Activated CD4-positive, alpha-beta memory T cell treated with anti-CD3 and anti-CD28 coated beads, Interleukin-2, amount 10 ng/mL, durations not matched to agents 7 days and 5 days (primary cell): ENCODE measurements around the gene CBX2. TPM values are rescaled to one million over a fixed set of nuclear protein-coding genes. Genes with fewer than 3 reads are reported as not detected.
"Not testable (repeated sequence)": the region's sequence is repeated elsewhere in the genome, so short reads cannot be mapped to it uniquely, and the experiment has no call there.

Source experiments
- CTCF ChIA-PET: fragments of 350-600 bp; sonication (Branson Sonifier 250); formaldehyde crosslinking; loops from one replicate; lab custom pipeline; 2021; ENCODE audit warnings: antibody characterized with exemption, inconsistent platforms; lab: Charles Lee
- POLR2A ChIA-PET: fragments of 350-600 bp; sonication (Branson Sonifier 250); formaldehyde crosslinking; loops from one replicate; lab custom pipeline; 2021; ENCODE audit warnings: antibody characterized with exemption; lab: Charles Lee
- DNase-seq: peaks from one replicate; pipeline ENCODE4 v3.0.0-alpha.2; 2020
- H3K27ac Mint-ChIP-seq: one replicate; pipeline ENCODE4 v1.8.0; 2021; ENCODE audit warnings: mild to moderate bottlenecking, mixed read lengths
- H3K27me3 Mint-ChIP-seq: one replicate; pipeline ENCODE4 v1.8.0; 2021; ENCODE audit warnings: mixed read lengths
- H3K36me3 Mint-ChIP-seq: one replicate; pipeline ENCODE4 v1.8.0; 2021; ENCODE audit warnings: low read depth, mixed read lengths
- H3K4me1 Mint-ChIP-seq: one replicate; pipeline ENCODE4 v1.8.0; 2021; ENCODE audit warnings: mixed read lengths
- H3K4me3 Mint-ChIP-seq: one replicate; pipeline ENCODE4 v1.8.0; 2021; ENCODE audit warnings: mild to moderate bottlenecking, mixed read lengths
- H3K9me3 Mint-ChIP-seq: one replicate; pipeline ENCODE4 v1.8.0; 2021; ENCODE audit warnings: mixed read lengths
- total RNA-seq, 2 experiments: library from RNA; stranded (reverse); gene quantifications; one replicate each; pipeline ENCODE4 v1.2.3, GENCODE V29; 2021

The CBX2 gene
- total RNA-seq, 2 experiments from 2014 or later: 1.7 to 2.0 TPM

- DNase-seq: no peak
- ChIA-PET CTCF (no interaction called here), POLR2A (no interaction called here)
- no peak overlapping the region for H3K27ac Mint-ChIP-seq
- peaks cover 55% of the 10 kb centered on the region for H3K27me3 Mint-ChIP-seq
- no peaks in the 10 kb centered on the region for H3K9me3 Mint-ChIP-seq
- no peak overlapping the region for H3K4me3 Mint-ChIP-seq
- H3K36me3 Mint-ChIP-seq: no peaks in the 10 kb centered on the region
- peaks cover 8% of the 10 kb centered on the region for H3K4me1 Mint-ChIP-seq
Observed at GRCh38 chr17:79747508-79748294, 30.2 kb upstream of the CBX2 start.

DNA sequence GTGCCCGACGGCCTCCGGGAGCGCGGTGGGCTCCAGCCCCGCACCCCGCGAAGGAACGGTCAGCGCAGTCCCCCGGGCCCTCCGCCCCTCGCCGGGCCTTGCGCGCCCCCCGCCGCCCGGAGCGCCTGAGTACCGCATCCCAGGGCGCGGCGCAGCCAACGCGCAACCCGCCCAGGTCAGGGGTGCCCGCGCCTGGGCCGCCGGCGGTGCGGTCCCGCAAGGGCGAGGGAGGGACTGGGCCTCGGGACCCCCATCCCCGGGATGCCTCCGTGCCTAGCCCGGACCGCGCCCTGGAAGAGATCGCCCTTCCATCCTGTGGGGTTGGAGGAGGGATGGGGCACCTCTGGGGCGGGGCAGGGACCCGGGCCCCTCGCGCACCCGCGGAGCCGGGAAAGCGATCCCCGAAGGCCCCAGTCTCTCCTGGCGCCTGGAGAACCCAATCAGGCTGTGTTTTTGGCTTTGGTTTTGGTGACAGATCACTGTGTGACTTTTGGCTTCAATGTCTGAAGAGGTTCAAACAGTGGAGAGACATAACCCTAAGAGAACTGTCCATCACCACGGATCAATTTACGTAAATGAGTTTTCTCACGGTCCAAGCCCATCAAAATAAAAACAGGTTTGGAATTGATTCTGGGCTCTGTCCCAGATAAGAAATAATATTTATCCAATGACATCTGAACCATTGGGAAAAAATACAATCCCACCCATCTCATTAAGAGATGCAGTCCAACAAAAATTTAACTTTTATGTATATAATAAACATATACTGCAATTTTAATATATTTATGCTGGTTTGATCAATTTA, 29.5 kb upstream of the CBX2 start:
- no peaks in the 10 kb centered on the region for H3K36me3 Mint-ChIP-seq
- peaks cover 55% of the 10 kb centered on the region for H3K27me3 Mint-ChIP-seq
- H3K27ac Mint-ChIP-seq: no peak overlapping the region
- no peak for DNase-seq
- no peaks in the 10 kb centered on the region for H3K9me3 Mint-ChIP-seq
- peaks cover 8% of the 10 kb centered on the region for H3K4me1 Mint-ChIP-seq
- H3K4me3 Mint-ChIP-seq: no peak overlapping the region
- ChIA-PET CTCF (no interaction called here), POLR2A (no interaction called here)

GRCh38 chr17:79749156-79749815, 28.7 kb upstream of the CBX2 start:
- no peak for DNase-seq
- Mint-ChIP-seq H3K27me3 (peaks cover 56% of the 10 kb centered on the region), H3K36me3 (no peaks in the 10 kb centered on the region), H3K4me1 (peaks cover 8% of the 10 kb centered on the region), H3K9me3 (no peaks in the 10 kb centered on the region), H3K4me3 (no peak overlapping the region), H3K27ac (no peak overlapping the region)
- CTCF ChIA-PET: interaction anchor here (1.2 kb wide), 1 partner anchor 97 kb away, joined by 5 read pairs; no protein-coding TSS in a partner anchor
- POLR2A ChIA-PET: no interaction called here

- Mint-ChIP-seq H3K4me3 (no peak overlapping the region), H3K27ac (no peak overlapping the region), H3K4me1 (peaks cover 8% of the 10 kb centered on the region), H3K9me3 (no peaks in the 10 kb centered on the region), H3K36me3 (no peaks in the 10 kb centered on the region), H3K27me3 (peaks cover 55% of the 10 kb centered on the region)
- no peak for DNase-seq
- CTCF ChIA-PET: interaction anchor here (1.2 kb wide), 1 partner anchor 96 kb away, joined by 5 read pairs; no protein-coding TSS in a partner anchor
- POLR2A ChIA-PET: no interaction called here
Observed at GRCh38 chr17:79749958-79750357, 28.0 kb upstream of the CBX2 start.

DNA sequence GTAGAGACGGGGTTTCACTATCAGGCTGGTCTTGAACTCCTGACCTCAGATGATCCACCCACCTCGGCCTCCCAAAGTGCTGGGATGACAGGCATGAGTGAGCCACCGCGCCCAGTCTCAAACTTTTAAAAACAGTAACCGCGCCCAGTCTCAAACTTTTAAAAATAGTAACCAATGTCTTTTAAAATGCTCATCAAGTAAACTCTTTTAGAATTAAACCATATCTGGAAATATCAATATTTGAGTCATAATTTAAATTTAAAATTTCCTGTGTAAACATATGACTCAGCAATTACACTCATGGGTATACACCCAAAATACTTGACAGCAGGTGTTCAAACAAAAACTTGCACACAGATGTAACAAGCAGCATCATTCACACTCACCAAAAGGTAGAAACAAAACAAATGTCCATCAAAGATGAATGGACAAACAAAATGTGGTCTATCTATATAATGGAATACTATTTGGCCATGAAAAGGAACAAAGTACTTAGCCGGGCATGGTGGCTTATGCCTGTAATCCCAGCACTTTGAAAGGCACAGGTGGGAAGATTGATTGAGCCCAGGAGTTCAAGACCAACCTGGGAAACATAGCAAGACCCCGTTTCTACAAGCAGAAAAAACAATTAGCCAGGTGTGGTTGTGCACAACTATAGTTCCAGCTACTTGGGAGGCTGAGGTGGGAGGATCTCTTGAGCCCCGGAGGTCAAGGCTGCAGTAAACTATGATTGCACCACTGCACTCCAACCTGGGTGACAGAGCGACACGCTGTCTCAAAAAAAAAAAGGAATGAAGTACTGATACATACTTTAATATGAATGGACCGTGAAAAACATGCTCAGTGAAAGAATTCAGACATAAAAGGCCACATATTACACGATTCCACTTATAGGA, 27.1 kb upstream of the CBX2 start:
- POLR2A ChIA-PET: no interaction called here
- CTCF ChIA-PET: interaction anchor here (1.6 kb wide), 1 partner anchor 10 kb away, joined by 6 read pairs; no protein-coding TSS in a partner anchor
- no peak for DNase-seq
- H3K27ac Mint-ChIP-seq: no peak overlapping the region
- H3K9me3 Mint-ChIP-seq: no peaks in the 10 kb centered on the region
- no peak overlapping the region for H3K4me3 Mint-ChIP-seq
- peaks cover 49% of the 10 kb centered on the region for H3K27me3 Mint-ChIP-seq
- peaks cover 3% of the 10 kb centered on the region for H3K4me1 Mint-ChIP-seq
- H3K36me3 Mint-ChIP-seq: no peaks in the 10 kb centered on the region

DNA sequence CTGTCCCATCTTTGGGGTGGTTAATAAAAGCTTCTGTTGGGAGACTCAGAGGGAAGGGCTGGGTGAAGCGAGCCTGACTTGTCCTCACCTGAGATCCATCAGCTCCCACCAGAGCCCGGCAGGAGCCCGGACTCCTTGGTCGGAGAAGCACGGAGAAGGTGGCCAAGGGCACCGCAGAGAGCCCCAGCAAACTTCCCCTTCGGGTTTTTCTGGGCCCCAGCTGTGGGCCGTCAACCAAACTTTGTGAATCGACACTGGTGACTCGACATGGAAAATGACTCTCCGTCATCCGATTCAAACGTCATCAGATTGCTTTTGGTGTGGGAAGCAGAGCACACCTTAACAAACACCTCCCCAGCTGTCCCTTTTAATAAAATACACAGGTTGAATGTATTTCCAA, 25.8 kb upstream of the CBX2 start:
- H3K27me3 Mint-ChIP-seq: peaks cover 38% of the 10 kb centered on the region
- POLR2A ChIA-PET: interaction anchor here (0.8 to 1.0 kb wide), 2 partner anchors 11 to 87 kb away, joined by 3 read pairs; partner anchors contain the start of gene CBX4
- peaks cover 3% of the 10 kb centered on the region for H3K4me1 Mint-ChIP-seq
- H3K27ac Mint-ChIP-seq: no peak overlapping the region
- CTCF ChIA-PET: interaction anchor here (1.6 kb wide), 1 partner anchor 11 kb away, joined by 6 read pairs; no protein-coding TSS in a partner anchor
- no peaks in the 10 kb centered on the region for H3K9me3 Mint-ChIP-seq
- no peak for DNase-seq
- no peak overlapping the region for H3K4me3 Mint-ChIP-seq
- H3K36me3 Mint-ChIP-seq: no peaks in the 10 kb centered on the region

- no peak overlapping the region for H3K4me3 Mint-ChIP-seq
- no peak overlapping the region for H3K27ac Mint-ChIP-seq
- no peaks in the 10 kb centered on the region for H3K36me3 Mint-ChIP-seq
- ChIA-PET CTCF (no interaction called here), POLR2A (no interaction called here)
- H3K9me3 Mint-ChIP-seq: no peaks in the 10 kb centered on the region
- H3K27me3 Mint-ChIP-seq: peaks cover 35% of the 10 kb centered on the region
- DNase-seq: no peak
- H3K4me1 Mint-ChIP-seq: no peaks in the 10 kb centered on the region
Observed at GRCh38 chr17:79754370-79754769, 23.6 kb upstream of the CBX2 start.

DNA sequence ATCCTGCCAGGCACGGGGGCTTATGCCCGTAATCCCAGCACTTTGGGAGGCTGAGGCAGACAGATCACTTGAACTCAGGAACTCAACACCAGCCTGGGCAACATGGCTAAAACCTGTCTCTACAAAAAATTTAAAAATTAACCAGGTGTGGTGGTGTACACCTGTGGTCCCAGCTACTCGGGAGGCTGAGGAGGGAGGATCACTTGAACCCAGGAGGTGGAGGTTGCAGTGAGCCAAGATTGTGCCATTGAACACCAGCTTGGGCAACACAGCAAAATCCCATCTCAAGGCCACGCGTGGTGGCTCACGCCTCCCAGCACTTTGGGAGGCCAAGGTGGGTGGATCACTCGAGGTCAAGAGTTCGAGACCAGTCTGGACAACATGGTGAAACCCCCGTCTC, 23.0 kb upstream of the CBX2 start:
- H3K4me1 Mint-ChIP-seq, CTCF ChIA-PET, H3K36me3 Mint-ChIP-seq, DNase-seq, H3K4me3 Mint-ChIP-seq, H3K9me3 Mint-ChIP-seq, POLR2A ChIA-PET, H3K27ac Mint-ChIP-seq: not testable (repeated sequence)
- peaks cover 30% of the 10 kb centered on the region for H3K27me3 Mint-ChIP-seq

GRCh38 chr17:79755591-79755990, 22.4 kb upstream of the CBX2 start:
- Mint-ChIP-seq H3K9me3 (no peaks in the 10 kb centered on the region), H3K36me3 (no peaks in the 10 kb centered on the region), H3K4me1 (no peaks in the 10 kb centered on the region), H3K4me3 (no peak overlapping the region), H3K27ac (no peak overlapping the region), H3K27me3 (peaks cover 27% of the 10 kb centered on the region)
- ChIA-PET POLR2A (no interaction called here), CTCF (no interaction called here)
- no peak for DNase-seq

DNA sequence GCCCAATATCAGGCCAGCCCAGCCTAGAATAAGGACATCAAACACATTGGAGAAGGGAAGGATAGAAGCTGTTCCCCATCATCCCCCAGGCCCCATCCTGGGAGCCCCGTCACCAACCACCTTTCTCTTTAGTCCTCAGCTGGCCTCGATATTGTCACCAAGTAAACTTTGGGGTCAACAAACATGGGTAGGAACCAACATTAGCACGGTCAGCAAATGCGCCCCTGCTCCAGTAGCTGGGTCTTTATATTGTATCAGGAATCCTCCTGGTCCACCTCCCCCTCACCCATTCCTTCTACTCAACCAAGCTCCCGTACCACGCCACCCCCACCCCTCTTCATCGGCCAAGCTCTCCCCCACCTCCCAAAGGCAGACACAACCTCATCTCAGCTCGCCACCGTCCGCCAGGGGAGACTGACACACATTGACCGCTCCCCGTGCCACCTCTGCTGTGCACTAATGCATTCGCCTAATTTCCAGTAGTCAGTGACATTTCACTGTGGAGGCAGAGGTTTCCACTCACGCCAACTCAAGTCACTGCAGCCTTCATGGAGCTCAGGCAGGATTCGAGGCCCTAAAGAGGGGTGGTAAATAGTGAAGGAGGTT, 20.7 kb upstream of the CBX2 start:
- no peaks in the 10 kb centered on the region for H3K36me3 Mint-ChIP-seq
- CTCF ChIA-PET: interaction anchor here (0.6 to 1.4 kb wide), 2 partner anchors 11 to 60 kb away, joined by 4 to 8 read pairs; no protein-coding TSS in a partner anchor
- no peak for DNase-seq
- H3K27ac Mint-ChIP-seq: no peak overlapping the region
- POLR2A ChIA-PET: no interaction called here
- peaks cover 15% of the 10 kb centered on the region for H3K27me3 Mint-ChIP-seq
- H3K4me3 Mint-ChIP-seq: no peak overlapping the region
- no peaks in the 10 kb centered on the region for H3K4me1 Mint-ChIP-seq
- H3K9me3 Mint-ChIP-seq: no peaks in the 10 kb centered on the region

DNA sequence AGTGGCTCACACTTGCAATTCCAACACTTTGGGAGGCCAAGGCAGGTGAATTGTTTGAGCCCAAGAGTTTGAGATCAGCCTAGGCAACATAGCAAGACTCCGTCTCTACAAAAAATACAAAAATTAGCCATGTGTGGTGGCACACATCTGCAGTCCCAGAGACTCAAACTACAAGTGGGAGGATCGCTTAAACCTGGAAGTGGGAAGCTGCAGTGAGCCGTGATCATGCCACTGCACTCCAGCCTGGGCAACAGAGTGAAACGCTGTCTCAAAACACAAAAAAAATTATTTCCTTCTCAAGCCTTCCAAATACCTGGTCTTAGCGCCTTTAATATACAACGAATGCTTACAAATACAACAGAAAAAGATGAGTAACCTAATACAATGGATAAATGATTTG, 19.7 kb upstream of the CBX2 start:
- Mint-ChIP-seq H3K4me3 (no peak overlapping the region), H3K9me3 (no peaks in the 10 kb centered on the region), H3K27ac (no peak overlapping the region), H3K27me3 (peaks cover 19% of the 10 kb centered on the region), H3K36me3 (no peaks in the 10 kb centered on the region), H3K4me1 (no peaks in the 10 kb centered on the region)
- POLR2A ChIA-PET: no interaction called here
- DNase-seq: no peak
- CTCF ChIA-PET: interaction anchor here (1.4 kb wide), 1 partner anchor 12 kb away, joined by 8 read pairs; no protein-coding TSS in a partner anchor
